GM21447 (cell line): ENCODE measurements around the gene MYLK.
A peak's percentile ranks its signal among the peaks of the same experiment; 100 is the strongest.
"Not testable (repeated sequence)": the region's sequence is repeated elsewhere in the genome, so short reads cannot be mapped to it uniquely, and the experiment has no call there.

ENCODE experiments used
- ATAC-seq: cut with Tn5 transposase; IDR thresholded peaks from one replicate; pipeline ENCODE4 v1.9.1; 2021; ENCODE audit not compliant: unreplicated experiment

Gene MYLK, protein sequence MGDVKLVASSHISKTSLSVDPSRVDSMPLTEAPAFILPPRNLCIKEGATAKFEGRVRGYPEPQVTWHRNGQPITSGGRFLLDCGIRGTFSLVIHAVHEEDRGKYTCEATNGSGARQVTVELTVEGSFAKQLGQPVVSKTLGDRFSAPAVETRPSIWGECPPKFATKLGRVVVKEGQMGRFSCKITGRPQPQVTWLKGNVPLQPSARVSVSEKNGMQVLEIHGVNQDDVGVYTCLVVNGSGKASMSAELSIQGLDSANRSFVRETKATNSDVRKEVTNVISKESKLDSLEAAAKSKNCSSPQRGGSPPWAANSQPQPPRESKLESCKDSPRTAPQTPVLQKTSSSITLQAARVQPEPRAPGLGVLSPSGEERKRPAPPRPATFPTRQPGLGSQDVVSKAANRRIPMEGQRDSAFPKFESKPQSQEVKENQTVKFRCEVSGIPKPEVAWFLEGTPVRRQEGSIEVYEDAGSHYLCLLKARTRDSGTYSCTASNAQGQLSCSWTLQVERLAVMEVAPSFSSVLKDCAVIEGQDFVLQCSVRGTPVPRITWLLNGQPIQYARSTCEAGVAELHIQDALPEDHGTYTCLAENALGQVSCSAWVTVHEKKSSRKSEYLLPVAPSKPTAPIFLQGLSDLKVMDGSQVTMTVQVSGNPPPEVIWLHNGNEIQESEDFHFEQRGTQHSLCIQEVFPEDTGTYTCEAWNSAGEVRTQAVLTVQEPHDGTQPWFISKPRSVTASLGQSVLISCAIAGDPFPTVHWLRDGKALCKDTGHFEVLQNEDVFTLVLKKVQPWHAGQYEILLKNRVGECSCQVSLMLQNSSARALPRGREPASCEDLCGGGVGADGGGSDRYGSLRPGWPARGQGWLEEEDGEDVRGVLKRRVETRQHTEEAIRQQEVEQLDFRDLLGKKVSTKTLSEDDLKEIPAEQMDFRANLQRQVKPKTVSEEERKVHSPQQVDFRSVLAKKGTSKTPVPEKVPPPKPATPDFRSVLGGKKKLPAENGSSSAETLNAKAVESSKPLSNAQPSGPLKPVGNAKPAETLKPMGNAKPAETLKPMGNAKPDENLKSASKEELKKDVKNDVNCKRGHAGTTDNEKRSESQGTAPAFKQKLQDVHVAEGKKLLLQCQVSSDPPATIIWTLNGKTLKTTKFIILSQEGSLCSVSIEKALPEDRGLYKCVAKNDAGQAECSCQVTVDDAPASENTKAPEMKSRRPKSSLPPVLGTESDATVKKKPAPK (N-terminal part only)

DNA sequence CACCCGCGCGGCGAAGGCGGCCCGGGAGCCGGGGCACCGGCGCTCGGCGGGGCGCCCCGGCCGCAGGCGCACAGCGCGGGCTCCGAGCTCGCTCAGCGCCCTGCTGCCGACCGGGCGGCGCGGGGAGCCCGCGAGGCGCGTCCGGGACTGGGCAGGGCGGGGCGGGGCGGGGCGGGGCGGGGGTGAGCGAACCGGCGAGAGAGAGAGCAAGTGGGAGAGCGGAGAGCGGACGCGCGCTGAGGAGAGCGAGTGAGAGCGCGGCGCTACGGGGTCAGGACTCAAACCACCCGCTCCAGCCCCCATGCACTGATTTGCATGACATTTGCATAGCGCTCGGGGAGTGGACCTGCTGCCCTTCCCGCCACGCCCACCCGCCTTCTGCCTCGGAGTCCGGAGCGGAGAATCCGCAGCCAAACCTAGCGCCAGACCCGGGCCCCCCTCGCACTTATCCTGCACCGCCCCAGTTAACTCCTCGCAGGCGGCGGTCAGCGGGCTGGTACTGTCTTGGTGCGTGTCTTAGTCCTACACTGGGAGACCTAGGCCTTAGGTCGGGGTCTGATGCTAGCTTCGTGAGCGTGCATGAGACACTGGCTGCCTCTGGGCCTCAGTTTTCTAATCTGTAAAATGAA, at the start of gene MYLK:
Gene MYLK, minus strand, starts transcription at position 130 of the 629 bp plus-strand sequence. CDS start 90,491 bp downstream, outside the sequence.
- ATAC-seq = peak; percentile 92

DNA sequence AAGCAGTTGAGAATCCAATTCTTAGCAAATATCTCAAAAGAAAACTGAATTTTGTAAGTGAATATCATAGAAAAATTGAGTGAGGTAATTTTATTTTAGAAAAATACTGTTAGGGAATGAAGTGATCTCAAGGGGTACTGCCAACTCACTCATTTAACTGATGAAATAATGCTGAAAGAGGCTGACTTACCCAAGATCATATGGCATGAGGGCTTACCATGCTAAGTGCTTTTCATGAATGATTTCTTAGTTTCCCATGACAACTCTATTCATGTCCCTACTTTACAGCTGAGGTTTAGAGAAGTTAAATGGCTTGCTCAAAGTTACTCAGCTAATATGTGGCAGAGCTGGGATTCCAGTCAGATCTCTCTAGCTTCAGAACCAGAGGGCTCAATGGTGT, 46.3 kb upstream of the MYLK start:
- no peak for ATAC-seq

DNA sequence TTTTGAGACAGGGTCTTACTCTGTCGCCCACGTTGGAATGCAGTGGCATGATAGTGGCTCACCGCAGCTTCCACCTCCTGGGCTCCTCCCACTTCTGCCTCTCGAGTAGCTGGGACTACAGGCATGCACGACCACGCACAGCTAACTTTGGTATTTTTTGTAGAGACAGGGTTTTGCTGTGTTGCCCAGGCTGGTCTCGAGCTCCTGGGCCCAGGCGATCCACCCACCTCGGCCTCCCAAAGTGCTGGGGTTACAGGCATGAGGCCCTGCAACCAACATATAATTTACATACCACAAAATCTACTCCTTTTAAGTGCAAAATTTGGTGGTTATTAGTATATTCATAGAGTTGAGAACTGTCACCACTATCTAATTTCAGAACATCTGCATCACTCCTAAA, 45.2 kb upstream of the MYLK start:
- no peak for ATAC-seq

DNA sequence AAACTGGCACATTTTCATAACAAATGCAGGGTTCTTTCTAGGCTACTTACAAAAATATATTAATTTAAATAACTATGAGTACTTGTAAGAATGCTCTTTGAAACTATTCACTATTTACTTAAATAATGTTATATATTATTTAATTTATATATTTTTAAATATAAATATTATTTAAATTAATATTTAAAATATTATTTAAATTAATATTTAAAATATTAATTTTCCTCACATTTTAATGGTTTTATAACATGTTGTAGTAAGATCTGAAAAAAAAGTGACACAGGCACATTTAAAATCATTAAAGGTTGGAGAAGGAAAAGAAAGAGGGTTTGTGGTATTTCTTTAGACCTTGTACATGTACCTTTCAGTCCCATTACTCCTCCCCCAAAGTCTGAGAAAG, 42.3 kb upstream of the MYLK start:
- no peak for ATAC-seq

DNA sequence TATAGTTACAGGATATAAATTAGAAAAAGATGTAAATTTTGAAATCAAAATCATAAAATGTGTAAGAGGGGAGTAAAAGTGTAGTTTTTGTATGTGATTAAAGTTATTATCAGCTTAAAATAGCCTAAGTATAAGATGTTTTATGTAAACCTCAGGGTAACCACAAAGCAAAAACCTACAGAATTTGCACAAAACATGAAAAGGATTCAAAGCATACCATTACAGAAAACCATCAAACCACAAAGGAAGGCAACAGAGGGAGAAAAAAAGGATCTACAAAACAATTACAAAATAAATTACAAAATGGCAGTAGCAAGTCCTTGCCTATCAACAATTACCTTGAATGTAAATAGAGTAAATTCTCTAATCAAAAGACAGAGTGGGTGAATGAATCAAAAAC, 36.7 kb upstream of the MYLK start:
- no peak for ATAC-seq

DNA sequence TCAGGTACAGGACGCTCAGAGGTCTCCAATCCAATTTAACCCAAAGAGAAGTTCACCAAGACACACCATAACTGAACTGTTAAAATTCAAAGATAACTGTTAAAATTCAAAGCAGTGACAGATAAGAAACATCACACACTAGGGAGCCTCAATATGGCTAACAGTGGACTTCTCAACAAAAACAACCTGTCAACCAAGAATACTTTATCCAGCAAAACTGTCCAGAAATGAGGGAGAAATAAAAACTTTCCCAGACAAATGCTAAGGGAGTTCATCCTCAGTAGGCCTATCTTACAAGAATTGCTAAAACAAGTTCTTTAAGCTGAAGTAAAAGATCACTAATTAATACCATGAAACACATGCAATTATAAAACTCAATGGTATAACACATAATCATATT, 36.3 kb upstream of the MYLK start:
- no peak for ATAC-seq

DNA sequence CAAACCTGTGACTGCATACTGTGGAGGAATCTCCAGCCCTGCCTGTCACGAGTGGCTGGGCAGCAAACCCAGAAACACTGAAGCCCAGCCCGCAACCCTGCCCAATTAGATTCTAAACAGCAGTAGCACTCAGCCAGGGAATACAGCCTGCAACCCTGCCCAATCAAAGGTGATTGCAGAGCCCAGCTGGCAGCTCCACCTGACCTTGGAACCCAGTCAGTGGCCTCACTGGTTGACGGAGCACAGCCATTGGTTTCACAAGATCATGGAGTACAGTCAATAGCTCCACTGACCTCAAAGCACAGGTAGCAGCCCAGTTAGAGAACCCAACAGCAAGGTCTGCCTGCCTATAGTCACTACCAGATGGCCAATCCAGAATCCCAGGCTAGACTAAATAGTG, 35.2 kb upstream of the MYLK start:
- no peak for ATAC-seq

DNA sequence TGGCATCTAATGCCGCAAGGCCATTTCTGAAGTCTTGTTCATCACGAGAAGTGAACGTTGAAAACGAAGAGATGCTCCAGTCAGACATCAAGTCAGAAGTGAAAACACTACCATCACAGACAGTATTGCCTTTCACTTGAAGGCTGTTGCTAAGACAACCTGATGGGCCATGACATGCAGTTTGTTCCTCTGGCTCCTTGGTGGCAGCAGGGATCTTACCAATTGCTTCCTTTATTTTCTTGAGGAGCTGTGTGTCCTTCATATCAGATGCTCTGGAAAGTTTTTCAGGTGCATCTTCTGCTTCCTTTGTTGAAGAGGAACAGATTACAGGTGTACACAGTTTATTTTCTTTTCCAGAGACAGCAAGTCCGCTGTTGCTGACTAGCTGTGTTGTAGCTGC, 30.7 kb upstream of the MYLK start:
- ATAC-seq = no peak

DNA sequence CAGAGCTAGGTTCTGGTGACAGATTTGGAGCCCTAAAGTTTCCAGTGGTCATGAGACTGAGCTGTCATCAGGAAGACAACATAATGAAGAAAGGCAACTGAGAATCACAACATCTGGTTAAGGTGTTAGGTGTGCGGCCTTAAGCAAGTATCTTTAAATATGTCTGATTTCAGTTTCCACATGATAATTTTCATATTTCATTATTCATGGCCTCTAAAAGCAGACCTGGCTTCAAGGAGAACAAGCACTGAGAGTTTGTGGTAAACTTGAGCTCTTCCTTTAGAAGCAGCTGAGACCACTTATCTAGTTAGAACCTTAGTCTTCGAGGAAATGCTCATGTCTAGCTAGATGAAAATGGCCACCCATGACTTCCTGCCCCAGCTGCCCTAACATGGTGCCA, 25.7 kb upstream of the MYLK start:
- peak; percentile 69 for ATAC-seq

DNA sequence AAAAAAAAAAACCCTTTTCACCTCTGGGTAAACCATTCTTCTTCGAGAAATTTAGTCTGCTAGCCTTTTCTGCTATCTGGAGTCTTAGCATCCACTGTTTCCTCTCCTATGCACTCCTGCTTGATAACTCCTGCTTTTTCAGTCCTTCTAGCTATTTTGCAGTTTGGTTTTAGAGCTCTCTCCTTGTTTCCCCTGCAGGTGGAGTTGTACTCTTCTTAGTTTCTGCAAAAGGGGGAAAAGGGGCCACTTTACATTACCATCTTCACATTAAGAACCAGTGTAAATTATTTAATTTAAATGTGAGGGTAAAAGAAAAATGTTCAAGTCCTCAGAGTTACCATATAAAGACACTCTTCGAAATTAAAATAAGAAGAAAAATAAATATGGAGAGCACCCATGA, 23.6 kb upstream of the MYLK start:
- ATAC-seq = no peak

DNA sequence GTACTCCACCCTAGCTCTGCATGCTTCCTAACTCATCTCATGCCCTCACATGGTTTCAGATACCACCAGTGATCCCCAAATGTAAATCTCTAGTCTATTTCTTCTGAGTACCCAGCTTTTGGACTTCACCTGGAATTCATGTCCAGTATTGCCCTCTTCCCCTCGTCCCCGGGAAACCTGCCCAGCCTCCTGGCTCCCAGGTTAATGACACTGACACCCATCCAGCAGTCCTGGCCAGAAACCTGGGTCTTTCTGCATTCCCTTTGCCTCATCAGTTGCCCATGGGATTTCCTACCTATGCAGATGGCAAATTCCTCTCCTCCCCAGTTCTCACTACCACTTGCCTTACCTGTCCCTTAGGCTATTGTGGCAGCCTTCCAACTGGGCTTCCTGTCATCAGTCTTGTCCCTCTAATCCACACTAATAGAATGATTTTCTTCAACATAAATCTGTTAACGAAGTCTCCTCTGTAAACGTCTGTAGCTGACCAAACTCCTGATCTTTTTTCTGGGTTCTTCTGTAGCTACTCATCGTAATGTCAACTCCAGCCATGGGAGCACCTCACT, 15.3 kb upstream of the MYLK start:
- no peak for ATAC-seq

DNA sequence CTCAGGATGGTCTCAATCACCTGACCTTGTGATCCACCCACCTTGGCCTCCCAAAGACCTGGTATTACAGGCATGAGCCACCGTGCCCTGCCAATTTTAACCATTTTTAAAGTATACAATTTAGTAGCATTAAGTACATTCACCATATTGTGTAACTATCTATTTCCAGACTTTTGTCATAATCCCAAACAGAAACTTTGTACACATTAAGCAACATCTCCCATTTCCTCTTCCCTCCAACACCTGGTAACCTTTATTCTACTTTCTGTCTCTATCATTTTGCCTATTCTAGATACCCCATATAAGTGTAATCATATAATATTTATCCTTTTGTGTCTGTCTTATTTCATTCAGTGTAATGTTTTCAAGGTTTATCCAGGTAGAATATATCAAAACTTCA, 8.9 kb upstream of the MYLK start:
- no peak for ATAC-seq

DNA sequence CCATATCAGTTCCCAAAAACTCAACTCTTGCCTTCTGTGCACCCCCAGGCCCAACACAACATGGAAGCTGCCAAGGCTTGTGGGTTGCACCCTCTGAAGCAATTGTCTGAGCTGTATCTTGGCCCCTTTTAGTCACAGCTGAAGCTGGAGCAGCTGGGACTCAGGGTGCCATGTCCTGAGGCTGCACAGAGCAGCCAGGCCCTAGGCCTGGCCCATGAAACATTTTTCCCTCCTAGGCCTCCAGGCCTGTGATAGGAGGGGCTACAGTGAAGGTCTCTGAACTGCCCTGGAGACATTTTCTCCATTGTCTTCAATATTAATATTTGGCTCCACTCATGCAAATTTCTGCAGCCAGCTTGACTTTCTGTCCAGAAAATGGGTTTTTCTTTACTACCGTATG, 8.1 kb upstream of the MYLK start:
- no peak for ATAC-seq

DNA sequence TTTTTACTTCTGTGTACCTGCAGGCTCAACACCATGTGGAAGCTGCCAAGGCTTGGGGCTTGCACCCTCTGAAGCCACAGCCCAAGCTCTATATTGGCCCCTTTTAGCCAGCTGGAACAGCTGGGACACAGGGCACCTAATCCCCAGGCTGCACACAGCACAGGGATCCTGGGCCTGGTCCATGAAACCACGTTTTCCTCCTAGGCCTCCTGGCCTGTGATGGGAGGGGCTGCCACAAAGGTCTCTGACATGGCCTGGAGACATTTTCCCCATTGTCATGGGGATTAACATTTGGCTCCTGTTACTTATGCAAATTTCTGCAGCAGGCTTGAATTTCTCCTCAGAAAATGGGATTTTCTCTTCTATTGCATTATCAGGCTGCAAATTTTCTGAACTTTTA, 6.9 kb upstream of the MYLK start:
- ATAC-seq = not testable (repeated sequence)

DNA sequence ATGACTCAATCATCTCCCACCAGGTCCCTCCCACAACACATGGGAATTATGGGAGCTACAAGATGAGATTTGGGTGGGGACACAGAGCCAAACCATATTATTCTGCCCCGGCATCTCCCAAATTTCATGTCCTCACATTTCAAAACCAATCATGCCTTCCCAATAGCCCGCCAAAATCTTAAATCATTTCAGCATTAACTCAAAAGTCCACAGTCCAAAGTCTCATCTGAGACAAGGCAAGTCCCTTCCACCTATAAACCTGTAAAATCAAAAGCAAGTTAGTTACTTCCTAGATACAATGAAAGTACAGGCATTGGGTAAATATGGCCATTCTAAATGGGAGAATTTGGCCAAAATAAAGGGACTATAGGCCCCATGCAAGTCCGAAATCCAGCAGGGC, 6.0 kb upstream of the MYLK start:
- ATAC-seq = not testable (repeated sequence)

DNA sequence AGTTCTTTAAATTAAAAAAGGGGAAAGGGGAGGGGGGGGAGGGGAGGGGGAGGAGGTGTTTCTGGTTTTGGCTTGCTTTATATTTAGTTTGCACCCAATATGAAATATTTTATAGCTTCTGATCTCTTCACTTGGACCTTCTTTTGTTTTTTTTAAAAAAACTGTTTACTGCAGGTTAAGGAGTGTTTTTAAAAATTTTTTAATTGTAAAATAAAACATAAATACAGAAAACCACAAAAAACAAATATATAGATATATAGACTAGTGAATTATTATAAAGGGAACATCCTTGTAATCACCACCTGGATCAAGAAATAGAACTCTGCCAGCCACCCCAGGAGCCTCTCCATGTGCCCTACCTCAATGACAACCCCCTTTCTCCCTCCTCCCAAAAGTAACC, 861 bp upstream of the MYLK start:
- no peak for ATAC-seq

DNA sequence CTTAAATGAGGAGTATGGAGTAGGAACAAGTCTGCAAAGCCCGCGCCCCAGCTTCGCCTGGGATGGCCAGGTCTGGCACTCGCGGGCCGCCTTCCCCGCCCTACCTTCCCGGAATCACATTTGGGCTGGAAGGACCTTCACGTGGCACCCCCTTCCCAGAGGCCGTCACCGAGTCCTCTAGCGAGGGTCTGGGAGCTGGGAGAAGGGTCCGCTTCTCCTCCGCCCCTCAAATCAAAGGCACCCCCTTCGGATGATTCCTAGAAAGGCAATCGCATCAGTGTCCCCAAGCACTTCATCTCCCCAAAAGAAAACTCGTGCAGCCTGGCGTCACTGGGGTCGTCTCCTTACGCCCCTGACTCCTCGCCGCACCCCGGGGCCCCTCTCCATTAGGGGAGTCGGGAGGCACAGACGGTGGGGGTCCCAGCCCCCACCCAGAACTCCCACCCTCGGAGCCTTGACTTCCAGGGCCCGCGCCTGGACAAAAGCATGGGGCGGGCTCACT, 380 bp downstream of the MYLK start:
- no peak for ATAC-seq

DNA sequence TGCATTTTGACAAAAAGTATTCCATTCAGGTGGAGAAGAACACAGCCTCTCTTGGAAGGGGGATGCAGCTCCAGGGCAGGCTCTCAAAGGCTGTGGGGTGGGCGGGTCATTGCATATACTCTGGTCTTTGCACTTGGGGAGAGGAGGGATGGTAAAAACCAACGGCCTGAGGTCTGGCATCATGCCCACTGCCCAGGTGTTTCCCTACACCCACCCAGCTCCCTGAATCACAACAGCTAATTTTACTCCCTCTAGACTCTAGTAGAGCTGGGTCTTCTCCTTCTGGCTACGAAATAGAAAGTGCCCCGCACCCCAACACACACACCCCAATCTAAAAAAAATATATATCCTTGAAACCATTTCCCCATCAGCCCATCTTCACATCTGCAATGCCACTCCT, 1.0 kb downstream of the MYLK start:
- ATAC-seq = no peak

DNA sequence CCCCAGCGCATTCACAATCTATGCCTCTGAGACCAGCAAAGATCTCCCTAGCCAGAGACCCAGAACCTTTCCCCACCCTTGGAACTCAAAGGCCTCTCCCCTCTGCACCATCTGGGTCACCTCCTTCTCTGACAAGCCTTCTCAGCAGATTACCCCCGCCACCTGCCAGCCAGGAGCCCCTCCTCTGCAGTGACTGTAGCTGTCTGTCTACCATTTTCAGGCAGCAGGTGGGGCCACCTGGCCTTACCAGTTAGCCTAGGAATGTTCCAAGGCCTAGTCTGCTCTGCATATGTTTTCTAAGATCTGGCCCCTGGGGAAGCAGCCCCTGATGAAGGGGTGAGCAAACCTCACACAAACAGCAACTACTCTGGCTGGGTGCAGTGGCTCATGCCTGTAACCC, 2.4 kb downstream of the MYLK start:
- ATAC-seq = no peak

DNA sequence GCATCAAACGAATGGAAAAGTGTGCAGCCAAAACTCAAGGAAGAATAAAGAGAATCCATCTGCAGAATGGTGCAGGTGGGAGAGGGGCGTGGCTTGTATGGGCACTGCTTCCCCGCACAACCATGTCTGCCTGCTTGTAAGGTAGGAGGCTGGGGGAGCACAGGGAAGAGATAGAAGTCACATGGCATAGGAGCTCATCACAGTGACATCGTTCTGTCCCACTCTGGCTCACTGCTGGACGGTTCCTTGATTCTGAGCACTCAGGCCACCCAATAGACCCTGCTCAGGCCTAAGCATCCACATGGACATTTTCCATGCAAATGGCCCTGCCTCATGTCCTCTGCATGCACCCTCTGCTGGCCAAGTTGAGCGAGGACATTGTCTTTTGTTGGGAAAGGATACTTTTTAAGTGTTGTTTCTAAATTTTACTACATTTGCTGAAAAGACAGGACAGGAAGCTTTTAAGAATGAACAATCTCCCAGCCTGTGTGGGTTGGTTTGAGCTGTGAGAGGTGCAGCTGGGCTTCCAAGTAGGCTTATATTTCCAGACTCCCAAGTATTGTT, 3.1 kb downstream of the MYLK start:
- no peak for ATAC-seq
